A172 (cell line): Measurements from ENCODE around the gene OR51A2. TPM values are rescaled to one million over a fixed set of nuclear protein-coding genes. Genes with fewer than 3 reads are reported as not detected.

Experiments
- total RNA-seq: library from RNA; depleted of rRNA; stranded (reverse); fragments of >200 nt; shearing (Covaris generic); gene quantifications from 2 replicates; pipeline ENCODE4 v1.2.3, GENCODE V29; 2014; rRNA removed

OR51A2 gene
- total RNA-seq, 1 experiment from 2014 or later = not detected

Other genes with a start within 250 kb of the OR51A2 start
- gene OR51F1, start 185.8 kb downstream of the OR51A2 start, total RNA-seq = not detected in 2 replicates
- gene OR52R1, start 151.3 kb downstream of the OR51A2 start, total RNA-seq = not detected in 2 replicates
- gene OR51F2, start 134.4 kb downstream of the OR51A2 start, total RNA-seq = not detected in 2 replicates
- gene OR51S1, start 106.5 kb downstream of the OR51A2 start, total RNA-seq = not detected in 2 replicates
- not detected in 2 replicates for gene OR51T1, start 73.8 kb downstream of the OR51A2 start, total RNA-seq
- not detected in 2 replicates for gene OR51A7, start 51.9 kb downstream of the OR51A2 start, total RNA-seq
- gene OR51G2, start 36.4 kb downstream of the OR51A2 start, total RNA-seq = 0.50 TPM in 1 of 2 replicates, not detected in the other
- not detected in 2 replicates for gene OR51G1, start 31.4 kb downstream of the OR51A2 start, total RNA-seq
- not detected in 2 replicates for gene OR51A4, start 8.1 kb downstream of the OR51A2 start, total RNA-seq
- gene OR51L1, start 39.1 kb upstream of the OR51A2 start, total RNA-seq = not detected in 2 replicates
- gene OR52J3, start 90.8 kb upstream of the OR51A2 start, total RNA-seq = not detected in 2 replicates
- not detected in 2 replicates for gene OR52E2, start 103.9 kb upstream of the OR51A2 start, total RNA-seq
- gene OR52E1, start 113.9 kb upstream of the OR51A2 start, total RNA-seq = not detected in 2 replicates
- not detected in 2 replicates for gene OR52A5, start 182.6 kb upstream of the OR51A2 start, total RNA-seq
- not detected in 2 replicates for gene OR52A1, start 199.0 kb upstream of the OR51A2 start, total RNA-seq
- not detected in 2 replicates for gene OR51V1, start 245.0 kb upstream of the OR51A2 start, total RNA-seq